Nephron (organoid): ENCODE data around the gene NDC1.

ENCODE experiments used
- H3K27ac Mint-ChIP-seq, 3 experiments: 2 replicates each; pipeline ENCODE4 v1.8.0; 2020; ENCODE audit warnings: mixed read lengths in 3 of 3, mild to moderate bottlenecking in 2 of 3, moderate library complexity in 1 of 3
- H3K27me3 Mint-ChIP-seq: 2 replicates; pipeline ENCODE4 v1.8.0; 2021; ENCODE audit warnings: low read depth, mild to moderate bottlenecking, moderate library complexity, mixed read lengths
- H3K36me3 Mint-ChIP-seq: 2 replicates; pipeline ENCODE4 v1.8.0; 2020; ENCODE audit warnings: low read depth, mixed read lengths
- H3K4me1 Mint-ChIP-seq: 2 replicates; pipeline ENCODE4 v1.8.0; 2020; ENCODE audit warnings: mixed read lengths
- H3K4me3 Mint-ChIP-seq, 3 experiments: 2 replicates each; pipeline ENCODE4 v1.8.0; 2020; ENCODE audit warnings: mild to moderate bottlenecking in 3 of 3, mixed read lengths in 3 of 3, moderate library complexity in 2 of 3
- H3K9me3 Mint-ChIP-seq: 2 replicates; pipeline ENCODE4 v1.8.0; 2020; ENCODE audit warnings: mixed read lengths
- TF ChIP-seq, protein P1 (sequence below), 3 experiments: fragments of 200-600 bp; sonication (generic); IDR thresholded peaks; one replicate each; pipeline ENCODE4 v1.5.0; 2021; ENCODE audit warnings: antibody characterized with exemption in 3 of 3; ENCODE audit not compliant: unreplicated experiment in 3 of 3

The NDC1 gene

DNA sequence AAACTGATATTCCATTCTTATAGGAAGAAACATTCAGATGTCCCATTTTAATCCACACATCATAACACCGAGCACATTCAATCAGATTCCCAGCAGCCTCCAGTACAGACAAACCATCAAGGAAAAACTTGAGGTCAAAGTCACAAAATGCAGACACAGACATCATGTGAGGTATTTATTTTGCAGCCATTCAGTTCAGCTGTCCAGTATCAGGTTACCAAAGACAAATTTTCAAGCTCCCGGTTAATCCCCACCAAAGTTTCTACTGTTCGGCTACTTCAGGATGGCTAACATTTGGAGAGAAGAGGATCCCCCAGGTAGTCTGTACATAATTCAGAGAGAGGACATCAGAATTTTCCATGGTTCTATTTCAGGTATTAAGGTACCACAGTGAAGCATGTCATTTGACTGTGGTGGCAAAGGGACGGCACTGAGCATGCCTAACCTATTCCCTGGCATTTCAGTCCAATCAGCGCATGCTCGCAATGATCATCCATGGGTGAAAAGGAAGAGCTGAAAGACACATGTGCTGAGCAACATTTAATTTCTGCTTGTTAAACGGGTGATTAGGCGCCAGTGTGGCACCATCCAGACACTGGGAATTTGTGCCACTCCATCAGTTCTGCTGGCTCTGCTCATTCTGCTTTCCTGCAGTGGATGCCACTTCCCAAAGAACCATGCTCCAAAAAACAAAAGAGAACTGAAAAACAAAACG lies 13.6 kb upstream of the NDC1 start:
- H3K27ac Mint-ChIP-seq: peak overlapping the region; percentile 23 to 75 (median 30)
- no peak overlapping the region for H3K4me3 Mint-ChIP-seq
- H3K9me3 Mint-ChIP-seq: no peaks in the 10 kb centered on the region
- H3K36me3 Mint-ChIP-seq: peaks cover 59% of the 10 kb centered on the region
- H3K27me3 Mint-ChIP-seq: no peaks in the 10 kb centered on the region
- TF ChIP-seq, protein P1, sequence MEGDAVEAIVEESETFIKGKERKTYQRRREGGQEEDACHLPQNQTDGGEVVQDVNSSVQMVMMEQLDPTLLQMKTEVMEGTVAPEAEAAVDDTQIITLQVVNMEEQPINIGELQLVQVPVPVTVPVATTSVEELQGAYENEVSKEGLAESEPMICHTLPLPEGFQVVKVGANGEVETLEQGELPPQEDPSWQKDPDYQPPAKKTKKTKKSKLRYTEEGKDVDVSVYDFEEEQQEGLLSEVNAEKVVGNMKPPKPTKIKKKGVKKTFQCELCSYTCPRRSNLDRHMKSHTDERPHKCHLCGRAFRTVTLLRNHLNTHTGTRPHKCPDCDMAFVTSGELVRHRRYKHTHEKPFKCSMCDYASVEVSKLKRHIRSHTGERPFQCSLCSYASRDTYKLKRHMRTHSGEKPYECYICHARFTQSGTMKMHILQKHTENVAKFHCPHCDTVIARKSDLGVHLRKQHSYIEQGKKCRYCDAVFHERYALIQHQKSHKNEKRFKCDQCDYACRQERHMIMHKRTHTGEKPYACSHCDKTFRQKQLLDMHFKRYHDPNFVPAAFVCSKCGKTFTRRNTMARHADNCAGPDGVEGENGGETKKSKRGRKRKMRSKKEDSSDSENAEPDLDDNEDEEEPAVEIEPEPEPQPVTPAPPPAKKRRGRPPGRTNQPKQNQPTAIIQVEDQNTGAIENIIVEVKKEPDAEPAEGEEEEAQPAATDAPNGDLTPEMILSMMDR (IDR thresholded peaks at IDR 0.05; ENCODE audit: unreplicated experiment in 3 of 3): no peak
- peaks cover 27% of the 10 kb centered on the region for H3K4me1 Mint-ChIP-seq

DNA sequence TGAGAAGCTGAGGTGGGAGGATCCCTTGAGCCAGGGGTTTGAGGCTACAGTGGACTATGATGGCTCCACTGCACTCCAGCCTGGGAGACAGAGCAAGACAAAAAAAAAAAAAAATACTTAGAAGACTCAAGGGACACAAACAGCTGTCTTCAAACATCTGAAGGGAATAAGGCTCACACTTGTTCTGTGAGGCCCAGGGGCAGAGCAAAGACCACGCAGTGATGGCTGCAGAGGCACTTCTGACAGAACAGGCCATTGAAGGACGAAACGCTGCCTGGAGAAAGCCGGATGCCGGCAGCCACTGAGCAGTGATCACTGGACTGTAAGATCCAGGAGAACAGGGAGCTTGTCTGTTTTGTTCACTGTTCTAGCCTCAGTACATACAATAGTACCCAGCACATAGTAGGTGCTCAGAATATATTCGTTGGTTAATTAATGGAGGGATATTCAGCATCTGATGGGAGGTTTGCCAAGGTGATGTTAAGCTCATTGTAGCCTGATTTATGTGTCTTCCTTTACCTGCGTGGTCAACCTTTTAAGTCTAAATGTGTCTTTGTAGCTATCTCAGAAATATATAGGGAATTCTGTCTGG lies 12.1 kb upstream of the NDC1 start:
- peaks cover 3% of the 10 kb centered on the region for H3K9me3 Mint-ChIP-seq
- H3K27me3 Mint-ChIP-seq: no peaks in the 10 kb centered on the region
- peaks cover 48% of the 10 kb centered on the region for H3K36me3 Mint-ChIP-seq
- H3K27ac Mint-ChIP-seq: peak overlapping the region in 2 of 3 experiments; percentile 5 to 32
- peaks cover 27% of the 10 kb centered on the region for H3K4me1 Mint-ChIP-seq
- H3K4me3 Mint-ChIP-seq: peak overlapping the region in 1 of 3 experiments; percentile 10
- TF ChIP-seq, protein P1 (IDR thresholded peaks at IDR 0.05; ENCODE audit: unreplicated experiment in 3 of 3): no peak

DNA sequence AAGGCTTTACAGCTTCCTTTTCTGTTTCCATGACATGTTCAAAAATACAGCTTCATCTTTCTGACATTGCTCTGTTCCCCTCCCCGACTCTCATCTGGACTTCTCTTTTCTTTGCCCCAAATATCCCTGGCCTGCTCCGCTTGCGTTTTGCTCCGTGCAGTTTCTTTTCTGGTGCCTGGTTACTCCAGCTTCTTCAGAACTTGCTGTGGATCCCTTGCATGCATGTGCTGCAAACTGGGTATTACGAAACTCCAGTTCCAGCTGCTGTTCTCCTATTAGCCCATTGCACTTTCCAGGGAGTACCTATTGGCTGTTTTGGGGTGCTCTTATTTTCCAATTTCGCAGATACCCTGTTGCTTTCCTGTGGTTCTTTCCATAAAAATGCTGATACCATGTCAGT lies 9.9 kb upstream of the NDC1 start:
- H3K36me3 Mint-ChIP-seq: peaks cover 33% of the 10 kb centered on the region
- no peaks in the 10 kb centered on the region for H3K27me3 Mint-ChIP-seq
- peaks cover 27% of the 10 kb centered on the region for H3K4me1 Mint-ChIP-seq
- TF ChIP-seq, protein P1 (IDR thresholded peaks at IDR 0.05; ENCODE audit: unreplicated experiment in 3 of 3): no peak
- no peak overlapping the region for H3K4me3 Mint-ChIP-seq
- peaks cover 3% of the 10 kb centered on the region for H3K9me3 Mint-ChIP-seq
- no peak overlapping the region for H3K27ac Mint-ChIP-seq

DNA sequence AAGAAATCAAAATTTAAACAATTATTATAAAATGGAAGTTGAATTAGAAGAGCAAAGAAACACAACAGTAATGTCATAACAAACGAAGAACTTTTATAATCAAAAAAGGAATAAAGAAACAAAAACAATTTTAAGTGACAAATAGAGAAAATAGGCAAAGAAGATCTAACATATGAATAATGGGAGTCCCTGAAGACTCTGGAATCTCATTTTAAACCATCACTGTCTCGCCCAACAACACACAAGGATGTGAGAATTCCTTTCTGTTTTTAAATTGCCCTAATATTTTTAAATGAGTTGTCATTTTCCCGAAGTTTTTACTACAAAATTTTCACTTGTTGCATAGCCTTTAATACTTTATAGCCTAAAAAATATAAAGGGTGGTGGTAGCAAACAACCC lies 4.3 kb upstream of the NDC1 start:
- H3K9me3 Mint-ChIP-seq: peaks cover 9% of the 10 kb centered on the region
- H3K27ac Mint-ChIP-seq: no peak overlapping the region
- no peaks in the 10 kb centered on the region for H3K36me3 Mint-ChIP-seq
- TF ChIP-seq, protein P1 (IDR thresholded peaks at IDR 0.05; ENCODE audit: unreplicated experiment in 3 of 3): no peak
- peaks cover 10% of the 10 kb centered on the region for H3K4me1 Mint-ChIP-seq
- no peaks in the 10 kb centered on the region for H3K27me3 Mint-ChIP-seq
- H3K4me3 Mint-ChIP-seq: no peak overlapping the region

DNA sequence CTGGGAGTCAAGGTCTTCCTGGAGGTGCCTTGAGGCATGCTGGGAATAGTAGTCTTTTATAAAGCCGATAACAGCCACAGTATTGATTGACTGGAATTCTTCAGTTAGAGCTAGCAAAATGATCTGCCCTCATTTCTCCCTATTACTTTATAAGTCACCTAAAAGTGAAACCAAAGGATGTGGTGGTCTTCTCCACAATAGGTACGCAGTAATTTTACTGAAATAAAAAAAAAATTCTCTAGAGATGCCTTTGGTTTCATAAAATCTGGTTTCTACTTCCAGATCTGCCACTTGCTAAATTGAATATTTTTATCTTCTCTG lies 518 bp upstream of the NDC1 start:
- no peaks in the 10 kb centered on the region for H3K36me3 Mint-ChIP-seq
- peaks cover 20% of the 10 kb centered on the region for H3K4me1 Mint-ChIP-seq
- TF ChIP-seq, protein P1 (IDR thresholded peaks at IDR 0.05; ENCODE audit: unreplicated experiment in 3 of 3): no peak
- peak overlapping the region; percentile 99 to 100 (median 99) for H3K4me3 Mint-ChIP-seq
- peaks cover 6% of the 10 kb centered on the region for H3K9me3 Mint-ChIP-seq
- H3K27me3 Mint-ChIP-seq: no peaks in the 10 kb centered on the region
- H3K27ac Mint-ChIP-seq: peak overlapping the region; percentile 100

DNA sequence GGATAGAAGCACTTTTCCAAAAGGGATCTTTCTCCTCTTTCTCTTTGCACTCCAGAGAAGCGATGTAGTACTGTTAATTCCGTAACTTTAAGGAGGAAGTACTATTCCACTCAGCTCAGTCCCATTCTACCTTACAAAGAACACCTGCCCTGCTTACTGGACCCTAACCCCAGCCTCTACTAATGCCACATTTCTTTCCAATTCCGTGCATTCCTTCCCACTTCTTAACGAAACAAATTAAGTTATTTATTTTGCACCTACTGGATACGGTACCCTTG lies 511 bp downstream of the NDC1 start:
- Mint-ChIP-seq H3K36me3 (no peaks in the 10 kb centered on the region), H3K4me1 (peaks cover 20% of the 10 kb centered on the region), H3K9me3 (peaks cover 4% of the 10 kb centered on the region), H3K4me3 (peak overlapping the region; percentile 99 to 100 (median 99)), H3K27ac (peak overlapping the region; percentile 100), H3K27me3 (no peaks in the 10 kb centered on the region)
- TF ChIP-seq, protein P1 (IDR thresholded peaks at IDR 0.05; ENCODE audit: unreplicated experiment in 3 of 3): no peak
